ENCODE data around the gene NFASC. TPM values are rescaled to one million over a fixed set of nuclear protein-coding genes. Genes with fewer than 3 reads are reported as not detected.

NFASC gene
- total RNA-seq, 2 donors from 2014 or later = 4.4 to 7.6 TPM

DNA sequence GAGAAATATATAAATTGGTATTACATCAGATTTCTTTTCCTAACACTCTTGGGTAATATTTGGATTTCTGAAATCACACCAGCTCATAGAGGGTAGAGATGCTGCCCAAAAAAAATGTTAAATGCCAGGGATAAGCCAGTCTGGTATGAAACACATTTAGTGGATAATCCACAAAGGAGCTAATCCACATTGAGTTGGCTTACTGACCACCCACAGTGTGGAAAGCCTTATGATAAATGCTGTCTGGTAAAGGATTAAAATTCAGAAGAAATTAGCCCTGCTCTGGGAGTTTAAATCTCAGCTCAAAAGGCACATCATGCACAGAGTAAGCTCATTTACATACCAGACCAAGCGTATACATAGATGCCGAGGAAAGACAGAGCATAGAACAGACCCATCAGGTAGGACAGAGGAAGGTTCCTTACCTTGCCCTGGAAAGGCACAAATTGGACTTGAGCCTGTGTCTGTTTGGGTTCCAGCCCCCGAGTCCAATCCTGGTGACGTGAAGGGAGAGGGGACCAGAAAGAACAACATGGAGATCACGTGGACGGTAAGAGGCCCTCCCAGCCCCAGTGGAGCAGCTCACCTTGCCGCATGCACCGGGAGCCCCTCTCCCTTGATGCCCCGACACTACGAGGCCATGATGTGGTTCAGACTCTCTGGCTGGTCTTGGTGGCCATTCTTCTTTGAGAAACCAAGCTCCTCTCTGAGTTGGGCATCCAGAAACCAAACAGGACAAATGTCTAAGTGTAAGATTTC is 109.4 kb downstream of the NFASC start:
- ATAC-seq (no peak), DNase-seq (no peak)
- H3K27me3 ChIP-seq = no peaks in the 10 kb centered on the region
- no peaks in the 10 kb centered on the region for H3K9me3 ChIP-seq
- H3K36me3 ChIP-seq (replicated peaks in 1 of 2; ENCODE audit: insufficient read depth in 1 of 2, low read depth in 2 of 2) = no peaks in the 10 kb centered on the region
- no peak overlapping the region for H3K4me3 ChIP-seq
- H3K27ac ChIP-seq = no peak overlapping the region
- TF ChIP-seq, protein P1, sequence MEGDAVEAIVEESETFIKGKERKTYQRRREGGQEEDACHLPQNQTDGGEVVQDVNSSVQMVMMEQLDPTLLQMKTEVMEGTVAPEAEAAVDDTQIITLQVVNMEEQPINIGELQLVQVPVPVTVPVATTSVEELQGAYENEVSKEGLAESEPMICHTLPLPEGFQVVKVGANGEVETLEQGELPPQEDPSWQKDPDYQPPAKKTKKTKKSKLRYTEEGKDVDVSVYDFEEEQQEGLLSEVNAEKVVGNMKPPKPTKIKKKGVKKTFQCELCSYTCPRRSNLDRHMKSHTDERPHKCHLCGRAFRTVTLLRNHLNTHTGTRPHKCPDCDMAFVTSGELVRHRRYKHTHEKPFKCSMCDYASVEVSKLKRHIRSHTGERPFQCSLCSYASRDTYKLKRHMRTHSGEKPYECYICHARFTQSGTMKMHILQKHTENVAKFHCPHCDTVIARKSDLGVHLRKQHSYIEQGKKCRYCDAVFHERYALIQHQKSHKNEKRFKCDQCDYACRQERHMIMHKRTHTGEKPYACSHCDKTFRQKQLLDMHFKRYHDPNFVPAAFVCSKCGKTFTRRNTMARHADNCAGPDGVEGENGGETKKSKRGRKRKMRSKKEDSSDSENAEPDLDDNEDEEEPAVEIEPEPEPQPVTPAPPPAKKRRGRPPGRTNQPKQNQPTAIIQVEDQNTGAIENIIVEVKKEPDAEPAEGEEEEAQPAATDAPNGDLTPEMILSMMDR (IDR thresholded peaks at IDR 0.05) = no peak
- no peak for TF ChIP-seq POLR2A (IDR thresholded peaks at IDR 0.05)
- WGBS, 2 donors = 63 to 77% methylated on average over 10 of the region's 10 CpGs
- no peaks in the 10 kb centered on the region for H3K4me1 ChIP-seq
- intact Hi-C loops (cut with DNase I) = loop anchor here (5.0 kb wide), 1 partner anchor 277 kb away; no protein-coding TSS in a partner anchor

DNA sequence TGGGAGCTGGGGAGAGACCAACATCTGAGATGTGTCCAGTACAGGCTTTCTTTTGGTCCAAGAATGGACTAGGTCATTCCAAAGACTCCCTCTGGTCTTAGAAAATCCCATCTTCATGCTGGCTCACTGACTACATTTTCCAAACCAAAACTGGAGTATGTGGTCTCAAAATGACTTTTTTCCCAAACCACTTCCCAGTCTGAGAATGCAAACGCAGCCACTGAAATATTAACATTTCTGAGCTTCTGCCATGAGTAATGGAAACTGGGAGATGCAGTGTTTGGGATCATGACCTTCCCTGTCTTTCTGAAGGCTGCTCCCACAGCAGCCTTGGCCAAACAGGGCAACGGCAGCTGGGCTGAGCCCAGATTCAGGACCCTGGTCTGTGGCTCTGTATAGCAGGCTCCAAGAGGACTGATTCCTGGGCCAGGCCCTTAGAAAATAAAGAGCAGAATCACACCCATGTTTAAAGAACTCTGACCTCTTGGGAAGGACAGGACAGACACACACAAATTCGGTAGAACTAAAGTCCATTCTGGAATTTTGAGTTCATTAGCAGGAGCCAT is 110.3 kb downstream of the NFASC start:
- H3K36me3 ChIP-seq (replicated peaks in 1 of 2; ENCODE audit: insufficient read depth in 1 of 2, low read depth in 2 of 2) = no peaks in the 10 kb centered on the region
- intact Hi-C loops (cut with DNase I) = loop anchor here (5.0 kb wide), 1 partner anchor 276 kb away; no protein-coding TSS in a partner anchor
- no peak overlapping the region for H3K4me3 ChIP-seq
- H3K27ac ChIP-seq = no peak overlapping the region
- no peaks in the 10 kb centered on the region for H3K27me3 ChIP-seq
- TF ChIP-seq, protein P1 (IDR thresholded peaks at IDR 0.05) = no peak
- TF ChIP-seq POLR2A (IDR thresholded peaks at IDR 0.05) = no peak
- ATAC-seq = no peak
- 41 to 51% methylated on average over 3 of the region's 3 CpGs for WGBS, 2 donors
- no peak for DNase-seq
- H3K9me3 ChIP-seq = no peaks in the 10 kb centered on the region
- H3K4me1 ChIP-seq = no peaks in the 10 kb centered on the region

DNA sequence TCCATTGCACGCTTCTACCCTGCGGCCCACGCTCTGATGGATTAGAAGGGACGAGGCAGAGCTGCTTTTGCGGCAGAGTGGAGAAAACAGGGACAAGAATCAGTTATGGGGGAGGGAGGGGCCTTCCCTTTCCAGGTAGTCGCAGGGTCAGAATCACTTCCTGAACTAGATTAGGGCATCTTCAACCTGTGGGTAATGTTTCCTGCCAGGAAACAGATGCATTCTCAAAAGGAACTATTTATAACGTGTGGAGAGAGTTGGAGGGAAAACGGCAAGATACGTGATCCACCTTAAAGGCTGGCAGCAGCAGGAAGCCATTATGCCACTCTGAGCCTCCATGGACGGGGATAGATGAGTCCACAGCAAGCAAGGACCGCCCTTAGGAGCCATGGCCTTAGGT is 112.5 kb downstream of the NFASC start:
- no peaks in the 10 kb centered on the region for H3K4me1 ChIP-seq
- H3K9me3 ChIP-seq = no peaks in the 10 kb centered on the region
- ATAC-seq (no peak), DNase-seq (no peak)
- no peaks in the 10 kb centered on the region for H3K36me3 ChIP-seq (replicated peaks in 1 of 2; ENCODE audit: insufficient read depth in 1 of 2, low read depth in 2 of 2)
- TF ChIP-seq, protein P1 (IDR thresholded peaks at IDR 0.05) = no peak
- no peak for TF ChIP-seq POLR2A (IDR thresholded peaks at IDR 0.05)
- no peak overlapping the region for H3K27ac ChIP-seq
- no peaks in the 10 kb centered on the region for H3K27me3 ChIP-seq
- no peak overlapping the region for H3K4me3 ChIP-seq
- WGBS, 2 donors = 55 to 67% methylated on average over 11 of the region's 11 CpGs
- intact Hi-C loops (cut with DNase I) = loop anchor here (5.0 kb wide), 1 partner anchor 274 kb away; no protein-coding TSS in a partner anchor

DNA sequence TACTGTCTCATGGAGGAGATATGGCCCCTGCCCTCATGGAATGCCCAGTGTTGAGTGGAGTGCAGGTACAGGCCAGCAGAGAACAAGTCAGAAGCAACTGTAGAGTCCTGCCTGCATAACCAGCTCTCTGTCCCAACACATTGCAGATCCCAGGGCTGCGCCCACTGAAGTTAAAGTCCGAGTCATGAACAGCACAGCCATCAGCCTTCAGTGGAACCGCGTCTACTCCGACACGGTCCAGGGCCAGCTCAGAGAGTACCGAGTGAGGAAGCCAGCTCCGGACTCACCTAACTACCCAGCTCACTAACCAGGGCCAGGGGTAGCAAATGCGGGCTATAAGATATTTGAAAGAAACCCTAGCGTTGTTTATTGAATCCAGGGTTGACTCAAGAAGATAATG is 113.2 kb downstream of the NFASC start:
- ATAC-seq = no peak
- intact Hi-C loops (cut with DNase I) = loop anchor here (5.0 kb wide), 1 partner anchor 273 kb away; no protein-coding TSS in a partner anchor
- TF ChIP-seq POLR2A (IDR thresholded peaks at IDR 0.05) = no peak
- TF ChIP-seq, protein P1 (IDR thresholded peaks at IDR 0.05) = no peak
- no peaks in the 10 kb centered on the region for H3K9me3 ChIP-seq
- no peaks in the 10 kb centered on the region for H3K27me3 ChIP-seq
- no peaks in the 10 kb centered on the region for H3K4me1 ChIP-seq
- no peak for DNase-seq
- no peaks in the 10 kb centered on the region for H3K36me3 ChIP-seq (replicated peaks in 1 of 2; ENCODE audit: insufficient read depth in 1 of 2, low read depth in 2 of 2)
- WGBS, 2 donors = 75 to 79% methylated on average over 10 of the region's 10 CpGs
- no peak overlapping the region for H3K27ac ChIP-seq
- no peak overlapping the region for H3K4me3 ChIP-seq
